HG02571 (cell line): ENCODE measurements around the gene EXOC6B.

Source experiments
- ATAC-seq: cut with Tn5 transposase; IDR thresholded peaks from one replicate; pipeline ENCODE4 v1.9.1; 2021; ENCODE audit warnings: mild to moderate bottlenecking, moderate library complexity; ENCODE audit not compliant: unreplicated experiment

Gene EXOC6B

DNA sequence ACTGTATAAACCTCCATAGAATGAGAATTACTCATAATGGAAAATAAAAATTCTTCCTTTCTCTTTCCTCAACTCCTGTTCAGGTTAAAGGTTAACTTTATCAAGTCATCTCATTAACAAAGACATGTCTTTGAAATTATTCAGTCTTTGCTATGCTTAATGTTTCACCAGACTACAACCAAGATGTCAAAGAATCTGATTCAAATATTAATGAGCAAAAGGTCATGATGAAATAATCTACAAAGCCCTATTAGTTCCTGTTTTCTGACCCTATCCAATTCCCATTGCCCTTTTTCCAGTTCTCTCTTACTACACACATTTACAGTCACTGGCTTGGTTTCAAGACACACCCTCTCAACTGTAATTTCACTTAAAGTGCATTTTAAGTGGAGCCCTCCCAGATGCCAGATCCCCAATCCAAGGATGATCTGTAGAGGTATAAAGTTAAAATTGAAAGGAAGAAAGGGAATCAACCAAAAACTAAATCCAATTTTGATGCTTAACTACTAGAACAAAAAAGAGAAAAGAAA lies 431.2 kb downstream of the EXOC6B start:
- ATAC-seq = no peak

DNA sequence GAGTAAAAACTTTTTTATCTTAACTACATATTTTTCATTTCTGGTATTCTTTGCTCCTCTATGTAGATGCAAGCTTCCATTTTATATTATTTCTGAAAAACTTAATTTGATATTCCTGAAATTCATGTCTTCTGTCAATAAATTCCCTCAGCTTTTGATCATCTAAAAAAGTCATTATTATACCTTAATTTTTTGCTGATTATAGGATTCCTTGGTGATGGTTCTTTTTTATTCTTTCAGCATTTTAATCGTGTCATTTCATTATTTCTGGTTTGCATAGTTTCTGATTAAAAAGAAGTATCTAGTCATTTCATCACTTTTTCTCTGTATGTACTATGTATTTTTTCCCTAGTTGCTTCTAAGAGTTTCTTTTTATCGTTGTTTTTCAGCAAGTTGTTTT lies 436.4 kb downstream of the EXOC6B start:
- ATAC-seq = no peak

GRCh38 chr2:72388263-72388662 lies 437.6 kb downstream of the EXOC6B start:
- no peak for ATAC-seq

DNA sequence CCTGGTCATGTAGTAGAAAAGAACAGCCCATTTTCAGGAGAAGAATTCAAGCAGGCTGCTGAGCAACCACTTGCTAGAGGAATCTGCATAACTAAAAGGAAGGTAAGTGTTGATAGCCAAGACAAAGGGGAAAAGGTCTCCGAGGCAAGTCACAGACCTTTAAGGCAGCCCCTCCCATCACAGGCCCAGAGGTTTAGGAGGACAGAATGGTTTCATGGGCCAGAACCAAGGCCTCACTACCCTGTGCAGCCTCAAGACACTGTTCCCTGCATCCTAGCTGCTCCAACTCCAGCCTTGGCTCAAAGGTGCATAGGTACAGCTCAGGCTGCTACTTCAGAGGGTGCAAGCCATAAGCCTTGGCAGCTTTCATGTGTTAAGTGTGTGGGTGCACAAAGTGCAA lies 439.5 kb downstream of the EXOC6B start:
- no peak for ATAC-seq

GRCh38 chr2:72378753-72379348 lies 447.0 kb downstream of the EXOC6B start:
- ATAC-seq = no peak

DNA sequence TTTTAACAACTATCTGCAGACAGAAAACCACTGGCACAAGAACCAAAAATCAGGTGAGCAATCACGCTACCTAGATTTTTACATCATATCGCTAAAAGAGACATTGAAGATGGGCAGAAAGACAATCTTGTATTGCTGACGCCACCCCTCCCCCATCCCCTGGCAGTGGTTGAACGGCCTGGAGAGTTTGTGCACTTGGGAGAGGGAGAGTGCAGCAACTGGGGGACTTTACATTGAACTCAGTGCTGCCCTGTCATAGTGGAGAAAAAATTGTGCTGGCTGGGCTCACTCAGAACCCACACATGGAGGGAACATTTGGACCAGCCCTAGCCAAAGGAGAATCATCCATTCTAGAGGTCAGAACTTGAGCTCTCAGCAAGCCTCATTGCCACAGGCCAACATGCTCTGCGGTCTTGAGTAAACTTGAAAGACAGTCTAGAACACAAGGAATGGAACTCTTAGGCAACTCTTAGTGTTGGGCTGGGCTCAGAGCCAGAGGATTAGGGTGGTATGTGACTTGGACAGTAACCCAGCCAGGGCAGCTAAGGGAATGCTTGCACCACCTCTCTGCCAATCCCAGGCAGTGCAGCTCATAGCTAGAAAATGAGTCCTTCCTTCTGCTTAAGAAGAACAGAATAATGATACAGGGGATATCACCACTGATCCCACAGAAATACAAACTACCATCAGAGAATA lies 458.2 kb downstream of the EXOC6B start:
- ATAC-seq = no peak

DNA sequence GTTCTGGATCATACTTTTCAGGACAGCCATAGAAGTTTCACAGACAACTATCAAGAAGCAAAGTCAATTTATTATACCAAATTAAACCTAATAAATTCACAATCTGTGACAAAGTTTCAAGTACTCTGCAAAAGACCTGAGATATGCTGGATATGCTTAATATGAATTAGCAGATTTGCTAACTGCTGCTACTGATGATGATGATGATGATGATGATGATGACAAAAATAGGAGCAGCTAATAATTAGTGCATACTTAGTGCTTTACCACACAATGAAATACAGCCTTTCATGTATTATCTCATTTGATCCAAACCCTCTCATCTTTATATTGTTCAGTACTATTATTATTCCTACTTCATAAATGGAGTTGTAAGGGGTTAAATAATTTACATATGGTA lies 462.4 kb downstream of the EXOC6B start:
- ATAC-seq = no peak

GRCh38 chr2:72362733-72363132 lies 463.1 kb downstream of the EXOC6B start:
- no peak for ATAC-seq

DNA sequence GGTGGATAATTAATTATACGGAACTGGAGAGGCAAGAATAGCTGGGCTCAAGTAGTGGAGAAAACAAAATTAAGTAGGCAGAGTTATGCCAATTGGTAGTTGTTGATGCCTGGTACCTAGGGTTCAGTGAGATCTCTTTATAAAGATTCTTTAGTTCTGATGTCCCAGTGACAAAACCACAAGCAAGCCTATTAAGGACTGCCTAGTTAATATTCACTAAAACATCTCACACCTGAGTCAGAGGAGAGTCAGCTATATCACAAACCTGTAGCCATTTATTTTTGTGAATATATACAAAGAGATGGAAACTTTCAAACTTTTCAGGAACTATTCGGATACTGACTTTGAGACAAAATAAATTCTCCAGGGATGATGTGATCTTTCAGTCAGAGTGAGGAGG lies 464.3 kb downstream of the EXOC6B start:
- ATAC-seq = no peak

GRCh38 chr2:72361042-72361441 lies 464.8 kb downstream of the EXOC6B start:
- no peak for ATAC-seq

DNA sequence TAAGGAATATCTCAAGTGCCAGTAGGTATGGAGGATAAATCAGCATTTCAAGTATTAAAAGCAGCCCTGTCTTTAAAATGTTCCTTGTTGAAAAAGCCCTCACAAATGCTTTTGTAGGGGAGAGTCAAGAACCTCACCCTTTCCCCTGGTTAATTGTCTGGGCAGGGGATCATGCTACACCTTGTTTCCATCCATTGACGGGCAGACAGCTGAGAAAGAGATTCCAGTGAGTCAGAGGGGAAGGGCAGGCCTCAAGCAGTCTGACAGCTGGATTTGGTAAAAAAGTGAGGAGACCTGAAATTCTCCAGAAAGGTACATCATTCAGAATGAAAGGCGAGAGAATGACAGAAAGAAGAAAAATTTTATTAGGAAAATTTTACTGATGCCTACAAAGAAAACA lies 475.0 kb downstream of the EXOC6B start:
- ATAC-seq = no peak

GRCh38 chr2:72349016-72349415 lies 476.8 kb downstream of the EXOC6B start:
- no peak for ATAC-seq

- no peak for ATAC-seq
Measured at GRCh38 chr2:72347081-72347480, 478.8 kb downstream of the EXOC6B start.

DNA sequence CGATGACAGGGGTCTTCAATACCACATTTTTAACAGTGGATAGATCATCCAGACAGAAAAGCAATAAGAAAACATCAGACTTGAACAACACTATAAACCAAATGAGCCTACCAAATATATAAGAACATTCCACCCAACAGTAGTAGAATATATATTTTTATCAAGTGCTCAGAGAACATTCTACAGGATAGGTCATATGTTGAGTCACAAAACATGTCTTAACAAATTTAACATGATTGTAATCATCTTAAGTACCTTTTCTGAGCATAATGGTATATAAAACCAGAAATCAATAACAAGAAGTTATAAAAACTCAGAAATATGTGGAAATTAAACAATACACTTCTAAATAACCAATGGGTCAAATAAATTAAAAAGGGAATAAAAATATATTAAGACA lies 484.2 kb downstream of the EXOC6B start:
- no peak for ATAC-seq

DNA sequence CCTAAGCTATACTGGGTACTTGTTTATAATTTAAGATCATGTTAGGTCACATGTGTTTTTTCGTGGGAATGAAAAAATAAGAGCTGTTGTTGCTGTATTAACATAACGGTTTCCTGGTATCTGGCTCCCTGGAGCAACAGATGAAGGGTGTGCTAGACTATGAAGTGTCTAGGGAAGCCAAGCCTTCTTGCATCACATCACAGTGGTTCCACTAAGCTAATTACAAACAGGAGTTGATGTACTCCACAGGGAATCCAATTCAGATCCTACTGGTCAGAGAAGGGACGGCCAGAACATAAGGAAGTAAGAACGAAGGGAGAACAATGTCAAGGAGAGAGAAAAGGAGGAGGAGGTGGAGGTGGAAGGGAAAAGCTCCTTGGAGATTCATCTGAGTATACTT lies 485.2 kb downstream of the EXOC6B start:
- no peak for ATAC-seq

- no peak for ATAC-seq
Measured at GRCh38 chr2:72338076-72338475, 487.8 kb downstream of the EXOC6B start.

DNA sequence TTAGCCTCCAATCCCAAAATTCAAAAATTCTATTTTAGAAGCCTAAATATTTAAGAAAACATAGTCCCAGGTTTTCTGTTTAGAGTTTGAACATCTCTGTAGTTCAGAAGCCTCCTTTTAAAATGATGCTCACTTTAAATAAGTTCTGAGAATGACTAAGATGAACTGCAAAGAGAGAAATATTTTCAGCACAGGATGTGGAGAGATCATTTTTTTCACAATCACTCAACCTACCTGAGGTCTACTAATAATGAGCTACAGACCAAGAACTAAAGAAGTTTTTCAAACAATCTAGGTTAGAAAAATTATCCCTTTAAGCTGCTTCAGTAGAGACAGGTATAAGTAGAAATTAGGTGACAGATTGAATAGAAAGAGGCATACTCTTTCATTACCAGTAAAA lies 493.1 kb downstream of the EXOC6B start:
- no peak for ATAC-seq

DNA sequence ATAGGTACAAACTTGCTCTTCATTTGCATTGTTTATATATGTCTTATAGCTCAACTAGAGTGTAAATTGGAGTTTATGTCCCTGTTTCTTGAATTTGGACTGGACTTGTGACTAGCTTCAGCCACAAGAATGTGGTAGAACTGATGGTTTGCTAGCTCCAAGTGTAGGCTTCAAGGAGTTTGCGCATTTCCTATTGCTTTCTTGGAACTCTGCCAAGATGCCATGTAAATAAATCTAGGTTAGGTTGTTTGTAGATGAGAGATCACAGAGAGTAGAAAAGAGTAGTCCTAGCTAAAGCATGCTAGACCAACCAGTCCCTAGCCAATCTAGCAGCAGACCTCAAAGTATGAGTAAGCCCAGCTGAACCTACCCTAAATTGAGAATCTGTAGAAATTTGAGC lies 495.2 kb downstream of the EXOC6B start:
- no peak for ATAC-seq

DNA sequence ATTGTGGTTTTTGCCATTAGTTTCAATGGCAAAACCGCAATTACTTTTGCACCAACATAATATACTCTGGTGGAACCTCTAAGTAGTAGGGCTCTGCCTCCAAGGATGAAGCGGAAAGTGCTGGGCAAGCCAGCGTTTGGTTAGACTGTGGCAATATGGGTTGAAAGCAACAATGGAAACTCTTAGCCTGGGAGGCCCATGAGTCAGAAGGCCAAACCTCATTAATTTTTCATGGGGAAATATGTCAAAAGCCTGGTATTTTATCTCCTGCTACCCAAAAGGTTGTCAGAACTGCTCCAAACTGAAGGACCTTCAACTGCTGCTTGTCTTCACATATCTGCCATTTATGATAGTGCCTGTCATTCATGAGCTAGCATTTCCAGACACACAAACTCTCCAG lies 499.1 kb downstream of the EXOC6B start:
- no peak for ATAC-seq

GRCh38 chr2:72325592-72326422 lies 500.0 kb downstream of the EXOC6B start:
- no peak for ATAC-seq

- ATAC-seq = no peak
Measured at GRCh38 chr2:72316774-72317173, 509.1 kb downstream of the EXOC6B start.

- no peak for ATAC-seq
Measured at GRCh38 chr2:72300147-72300684, 525.6 kb downstream of the EXOC6B start.
